Stomach (tissue), 9 donors: ENCODE measurements around the gene SDR42E2. TPM values are rescaled to one million over a fixed set of nuclear protein-coding genes. Genes with fewer than 3 reads are reported as not detected.

ENCODE experiments used
- DNase-seq, 2 donors: peaks; one replicate each; pipeline versions ENCODE4 v3.0.0 to v3.0.0-alpha.2; 2013 to 2019
- H3K27ac ChIP-seq, 5 donors: fragments of 200-600 bp in 4 of 5; sonication (generic) in 4 of 5; one replicate each; pipeline ENCODE4 v1.5.1; 2013 to 2019; ENCODE audit warnings: mild to moderate bottlenecking in 1 of 5, moderate library complexity in 1 of 5
- H3K27me3 ChIP-seq, 3 donors: fragments of 200-600 bp; sonication (generic); one replicate each; pipeline ENCODE4 v1.5.1; 2017 to 2019; ENCODE audit warnings: mixed run types in 1 of 3
- H3K36me3 ChIP-seq, 4 donors: fragments of 200-600 bp; sonication (generic); 1 replicate in 3 of 4; 2 replicates in 1 of 4; pipeline ENCODE4 v1.5.1; 2016 to 2019
- H3K4me1 ChIP-seq, 4 donors: fragments of 200-600 bp; sonication (generic); one replicate each; pipeline ENCODE4 v1.5.1; 2016 to 2019
- H3K4me3 ChIP-seq, 4 donors: fragments of 200-600 bp; sonication (generic) in 3 of 4; one replicate each; pipeline ENCODE4 v1.5.1; 2016 to 2019; ENCODE audit warnings: mild to moderate bottlenecking in 1 of 4
- H3K9me3 ChIP-seq, 4 donors: fragments of 200-600 bp; sonication (generic); one replicate each; pipeline ENCODE4 v1.5.1; 2016 to 2019
- CTCF ChIP-seq, 7 experiments: fragments of 450-650 bp in 4 of 7; fragments of 200-600 bp in 3 of 7; sonication (generic) in 3 of 7; IDR thresholded peaks; one replicate each; pipeline ENCODE4 v1.5.1; 2016 to 2019; ENCODE audit warnings: antibody characterized with exemption in 7 of 7, control low read depth in 2 of 7, mild to moderate bottlenecking in 1 of 7
- EP300 ChIP-seq: sonication (generic); formaldehyde crosslinking; IDR thresholded peaks from one replicate; pipeline ENCODE4 v1.6.1; 2017; ENCODE audit warnings: antibody characterized with exemption
- POLR2A ChIP-seq, 4 donors: fragments of 450-650 bp; IDR thresholded peaks; one replicate each; pipeline ENCODE4 v1.6.1; 2016; ENCODE audit warnings: antibody characterized with exemption in 4 of 4, control low read depth in 2 of 4, mild to moderate bottlenecking in 1 of 4, moderate library complexity in 1 of 4
- POLR2AphosphoS5 ChIP-seq, 3 donors: sonication (generic); formaldehyde crosslinking; IDR thresholded peaks; one replicate each; pipeline ENCODE4 v1.6.1; 2016; ENCODE audit warnings: antibody characterized with exemption in 3 of 3
- WGBS, 5 donors: extraction: QIAGEN DNeasy Blood & Tissue Kit in 3 of 5; methylation state at CpG; one replicate each; pipeline versions ENCODE4 v1.1.5 to v1.1.7; 2013 to 2018; 5-methylcytosine and 5-hydroxymethylcytosine counted together
- intact Hi-C: fragments of 100-400 bp; cut with DNase I; formaldehyde crosslinking; loops from one replicate; pipeline ENCODE4 v1.15.1; 2023; ENCODE audit warnings: low total_unique reads
- polyA plus RNA-seq, 3 donors: library from polyadenylated mRNA; stranded (reverse); fragments of 200-250 nt; gene quantifications; one replicate each; pipeline ENCODE4 v1.2.3, GENCODE V29; 2013
- total RNA-seq, 5 donors: library from RNA; depleted of rRNA; stranded (reverse); fragments of >200 nt; gene quantifications; one replicate each; pipeline versions ENCODE4 v1.1.0 to v1.2.3, GENCODE V29; 2014 to 2016
- donor health status: healthy with polysubstance abuse.
- donor health status: Bipolar disorder and iron deficiency.
- donor health status: healthy.

The SDR42E2 gene
- total and polyA plus RNA-seq, 8 donors, result not detected

DNA sequence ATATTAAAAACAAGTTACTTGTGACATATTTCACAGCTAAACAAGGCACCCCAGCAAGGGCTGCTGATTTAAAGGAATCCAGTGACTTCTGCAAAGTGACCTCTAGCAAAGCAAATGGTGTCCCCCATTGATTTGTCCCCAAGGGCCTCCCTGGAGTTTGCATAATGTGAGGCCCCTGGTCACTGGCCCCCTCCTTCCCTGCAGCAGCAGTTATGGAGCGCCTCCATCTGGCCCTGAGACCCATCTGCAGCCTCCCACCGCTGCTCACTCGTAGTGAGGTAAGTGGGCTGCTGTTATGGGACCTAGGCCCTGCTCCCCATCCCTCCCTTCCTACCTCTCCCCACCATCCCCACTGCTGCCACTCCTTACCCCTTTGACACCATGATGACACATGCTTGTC lies 24.2 kb downstream of the SDR42E2 start:
- DNase-seq, result no peak
- H3K27ac ChIP-seq, result no peak overlapping the region
- H3K4me1 ChIP-seq, result peaks cover 21 to 24% (median 23%) of the 10 kb centered on the region in 4 donors
- TF ChIP-seq POLR2AphosphoS5 (IDR thresholded peaks at IDR 0.05), result no peak
- TF ChIP-seq EP300, result no peak
- TF ChIP-seq POLR2A (IDR thresholded peaks at IDR 0.05), result no peak
- no peak for TF ChIP-seq CTCF (IDR thresholded peaks at IDR 0.05)
- H3K36me3 ChIP-seq, result no peaks in the 10 kb centered on the region
- H3K27me3 ChIP-seq, result no peaks in the 10 kb centered on the region
- intact Hi-C loops, result loop anchor here (5.0 to 10.0 kb wide), 2 partner anchors 189 to 582 kb away; no protein-coding TSS in a partner anchor
- H3K4me3 ChIP-seq, result no peak overlapping the region
- H3K9me3 ChIP-seq, result no peaks in the 10 kb centered on the region
- 79 to 92% (median 81%) methylated on average over 3 of the region's 3 CpGs for WGBS, 5 donors

- no peak for DNase-seq
- H3K36me3 ChIP-seq, result no peaks in the 10 kb centered on the region
- H3K4me3 ChIP-seq, result no peak overlapping the region
- H3K4me1 ChIP-seq, result peaks cover 35 to 41% (median 39%) of the 10 kb centered on the region in 4 donors
- intact Hi-C loops, result loop anchor here (5.0 to 10.0 kb wide), 2 partner anchors 191 to 583 kb away; no protein-coding TSS in a partner anchor
- no peaks in the 10 kb centered on the region for H3K27me3 ChIP-seq
- peak overlapping the region in 4 of 5 donors; percentile 95 to 98 (median 98) for H3K27ac ChIP-seq
- no peaks in the 10 kb centered on the region for H3K9me3 ChIP-seq
- no peak for TF ChIP-seq CTCF (IDR thresholded peaks at IDR 0.05)
- TF ChIP-seq POLR2A (IDR thresholded peaks at IDR 0.05), result no peak
- TF ChIP-seq EP300, result no peak
- 28 to 56% (median 43%) methylated on average over 2 of the region's 2 CpGs for WGBS, 5 donors
These were observed 25.9 kb downstream of the SDR42E2 start for GRCh38 chr16:22188267-22188594.

- intact Hi-C loops, result loop anchor here (5.0 to 10.0 kb wide), 2 partner anchors 192 to 584 kb away; no protein-coding TSS in a partner anchor
- peak; percentile 78 to 94 for DNase-seq
- Histone ChIP-seq H3K4me3 (peak overlapping the region in 1 of 4 donors; percentile 78), H3K27ac (peak overlapping the region; percentile 95 to 98 (median 98)), H3K9me3 (no peaks in the 10 kb centered on the region), H3K27me3 (no peaks in the 10 kb centered on the region), H3K4me1 (peaks cover 35 to 46% (median 40%) of the 10 kb centered on the region in 4 donors), H3K36me3 (no peaks in the 10 kb centered on the region)
- 16 to 34% (median 27%) methylated on average over 6 to 8 of the region's 8 CpGs for WGBS, 5 donors
- TF ChIP-seq EP300 (no peak), POLR2A (IDR thresholded peaks at IDR 0.05) (no peak), CTCF (IDR thresholded peaks at IDR 0.05) (peak in 5 of 7 experiments; percentile 75 to 86 (median 83)), POLR2AphosphoS5 (IDR thresholded peaks at IDR 0.05) (peak; percentile 11 to 80 (median 27))
These were observed 26.5 kb downstream of the SDR42E2 start for GRCh38 chr16:22188595-22189442.

DNA sequence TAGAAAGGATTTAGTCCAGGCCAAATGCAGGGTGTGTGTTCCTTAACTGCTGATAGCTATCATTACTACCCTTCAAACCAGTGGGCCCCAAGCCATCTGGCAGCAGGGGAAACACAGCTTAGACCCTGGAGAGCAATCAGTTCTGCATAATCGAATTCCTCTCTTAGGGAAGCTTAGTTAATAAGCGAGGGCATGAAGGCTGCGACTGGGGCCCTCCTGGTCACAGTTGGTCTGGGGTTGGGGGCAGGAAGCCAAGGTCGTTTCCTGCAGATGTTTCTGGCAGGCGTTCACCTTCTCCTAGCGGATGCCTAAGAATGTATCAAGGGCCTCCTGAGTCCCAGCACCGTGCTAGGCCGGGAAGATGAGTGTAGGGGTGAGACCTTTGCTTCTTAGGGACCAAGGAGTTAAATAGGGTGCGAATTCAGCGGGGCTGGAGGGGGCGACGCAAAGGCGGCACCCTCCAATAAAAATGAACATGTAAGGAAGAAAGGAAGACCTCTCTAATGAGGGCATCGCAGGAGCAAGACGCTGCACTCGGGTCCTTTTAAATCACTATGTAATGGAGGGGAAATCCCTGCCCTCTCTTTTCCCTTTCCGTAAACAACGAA lies 27.3 kb downstream of the SDR42E2 start:
- peak overlapping the region; percentile 71 to 80 (median 76) for H3K4me3 ChIP-seq
- no peaks in the 10 kb centered on the region for H3K36me3 ChIP-seq
- H3K9me3 ChIP-seq, result no peaks in the 10 kb centered on the region
- intact Hi-C loops, result loop anchor here (5.0 to 10.0 kb wide), 2 partner anchors 192 to 585 kb away; no protein-coding TSS in a partner anchor
- no peaks in the 10 kb centered on the region for H3K27me3 ChIP-seq
- peak; percentile 40 to 76 for DNase-seq
- H3K27ac ChIP-seq, result peak overlapping the region; percentile 95 to 98 (median 98)
- H3K4me1 ChIP-seq, result peaks cover 35 to 47% (median 40%) of the 10 kb centered on the region in 4 donors
- 1 to 2% (median 2%) methylated on average over 18 of the region's 18 CpGs for WGBS, 5 donors
- TF ChIP-seq POLR2A (IDR thresholded peaks at IDR 0.05) (no peak), POLR2AphosphoS5 (IDR thresholded peaks at IDR 0.05) (no peak), EP300 (no peak), CTCF (IDR thresholded peaks at IDR 0.05) (no peak)
